K562 (cell line): ENCODE measurements around the gene TTYH2. TPM values are rescaled to one million over a fixed set of nuclear protein-coding genes. Genes with fewer than 3 reads are reported as not detected.

Experiments
- ADNP ChIP-seq: fragments of 200-800 bp; sonication (Bioruptor generic); IDR thresholded peaks from 2 replicates; pipeline ENCODE4 v1.6.1; 2016; ENCODE audit warnings: missing genetic modification characterization, missing compliant biosample characterization
- ARHGAP35 ChIP-seq: fragments of 450-650 bp; IDR thresholded peaks from 2 replicates; pipeline ENCODE4 v1.6.1; 2018; ENCODE audit not compliant: partially characterized antibody
- KDM2B ChIP-seq: fragments of 250-450 bp; sonication (Bioruptor Pico); IDR thresholded peaks from 2 replicates; pipeline ENCODE4 v1.8.0; 2021; ENCODE audit warnings: mild to moderate bottlenecking, moderate library complexity
- RNF2 ChIP-seq: sonication (generic); IDR thresholded peaks from 2 replicates; pipeline ENCODE4 v1.6.1; 2016
- SLC30A9 ChIP-seq: fragments of 250-450 bp; sonication (Bioruptor Pico); IDR thresholded peaks from 2 replicates; pipeline ENCODE4 v1.8.0; 2022; ENCODE audit warnings: mild to moderate bottlenecking, moderate library complexity
- U2AF2 ChIP-seq: fragments of 200-400 bp; formaldehyde crosslinking; optimal IDR thresholded peaks from 2 replicates; pipeline ENCODE3; 2017; ENCODE audit warnings: low read depth, mild to moderate bottlenecking, low read length
- ZNF311 ChIP-seq: fragments of 250-450 bp; sonication (Bioruptor Pico); IDR thresholded peaks from 2 replicates; pipeline ENCODE4 v1.4.0; 2020; ENCODE audit warnings: mild to moderate bottlenecking, moderate library complexity
- polyA plus RNA-seq, 8 experiments: library from polyadenylated mRNA; depleted of rRNA in 4 of 8; stranded (reverse) in 5 of 8; unstranded in 3 of 8; fragments of >200 nt; fragmentation: Nextera tagmentation in 2 of 8; fragmentation: Illumina TruSeq in 1 of 8; extraction: Ambion mirVana in 2 of 8; extraction: Trizol in 1 of 8; gene quantifications; 2 replicates each; pipeline versions ENCODE4 v1.2.1 to v1.2.3, GENCODE V29; 2011 to 2014; ENCODE audit warnings: inconsistent platforms in 1 of 8, missing spikeins in 1 of 8
- total RNA-seq, 7 experiments: library from RNA; depleted of rRNA in 6 of 7; stranded (reverse); fragments of >200 nt in 6 of 7; fragmentation: Illumina TruSeq in 2 of 7; extraction: Trizol in 2 of 7; gene quantifications; 2 replicates each; pipeline versions ENCODE4 v1.2.1 to v1.2.3, GENCODE V29; 2011 to 2021; ENCODE audit warnings: low replicate concordance in 1 of 7
- TF ChIP-seq, protein P1 (sequence below), 2 experiments: fragments of 450-650 bp in 1 of 2; sonication (generic) in 1 of 2; formaldehyde crosslinking in 1 of 2; IDR thresholded peaks; 2 replicates each; pipeline versions ENCODE4 v1.7.1 to v1.9.0; 2016 to 2022; ENCODE audit warnings: inconsistent platforms in 1 of 2, mild to moderate bottlenecking in 1 of 2, missing genetic modification reagents in 1 of 2
- TF ChIP-seq, protein P2 (sequence below): fragments of 450-650 bp; IDR thresholded peaks from 2 replicates; pipeline ENCODE4 v1.6.1; 2017; ENCODE audit warnings: mild to moderate bottlenecking, moderate library complexity

Gene TTYH2
- total and polyA plus RNA-seq, 9 of the 15 experiments (the other 6 are each of a cell fraction or from before 2014, with no cell fraction given), result 0.03 to 2.0 (median 0.91) TPM

DNA sequence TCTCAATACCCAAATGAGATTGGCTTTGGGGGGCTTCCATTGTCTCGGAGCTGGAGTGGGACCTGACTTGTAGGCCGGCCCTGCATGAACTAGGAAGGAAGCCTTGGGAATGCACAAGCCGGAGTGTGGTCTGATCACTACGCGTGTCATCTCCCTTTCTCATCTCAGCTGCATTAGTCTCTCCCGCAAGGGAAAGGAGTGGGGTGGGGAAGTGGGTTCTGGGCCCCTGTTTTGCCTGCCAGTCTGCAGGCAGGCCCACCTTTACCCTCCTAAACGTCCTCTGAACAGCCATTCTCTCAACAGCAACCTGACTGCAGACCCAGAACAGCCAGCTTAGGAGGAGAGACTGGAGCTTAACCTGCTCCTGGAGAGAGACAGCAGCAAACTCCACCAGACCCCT lies 49.2 kb downstream of the TTYH2 start (continued):
- TF ChIP-seq ZNF311 (CRISPR knock-in tag), result no peak
- no peak for TF ChIP-seq ARHGAP35
- TF ChIP-seq KDM2B (CRISPR knock-in tag), result no peak
- TF ChIP-seq, protein P1, sequence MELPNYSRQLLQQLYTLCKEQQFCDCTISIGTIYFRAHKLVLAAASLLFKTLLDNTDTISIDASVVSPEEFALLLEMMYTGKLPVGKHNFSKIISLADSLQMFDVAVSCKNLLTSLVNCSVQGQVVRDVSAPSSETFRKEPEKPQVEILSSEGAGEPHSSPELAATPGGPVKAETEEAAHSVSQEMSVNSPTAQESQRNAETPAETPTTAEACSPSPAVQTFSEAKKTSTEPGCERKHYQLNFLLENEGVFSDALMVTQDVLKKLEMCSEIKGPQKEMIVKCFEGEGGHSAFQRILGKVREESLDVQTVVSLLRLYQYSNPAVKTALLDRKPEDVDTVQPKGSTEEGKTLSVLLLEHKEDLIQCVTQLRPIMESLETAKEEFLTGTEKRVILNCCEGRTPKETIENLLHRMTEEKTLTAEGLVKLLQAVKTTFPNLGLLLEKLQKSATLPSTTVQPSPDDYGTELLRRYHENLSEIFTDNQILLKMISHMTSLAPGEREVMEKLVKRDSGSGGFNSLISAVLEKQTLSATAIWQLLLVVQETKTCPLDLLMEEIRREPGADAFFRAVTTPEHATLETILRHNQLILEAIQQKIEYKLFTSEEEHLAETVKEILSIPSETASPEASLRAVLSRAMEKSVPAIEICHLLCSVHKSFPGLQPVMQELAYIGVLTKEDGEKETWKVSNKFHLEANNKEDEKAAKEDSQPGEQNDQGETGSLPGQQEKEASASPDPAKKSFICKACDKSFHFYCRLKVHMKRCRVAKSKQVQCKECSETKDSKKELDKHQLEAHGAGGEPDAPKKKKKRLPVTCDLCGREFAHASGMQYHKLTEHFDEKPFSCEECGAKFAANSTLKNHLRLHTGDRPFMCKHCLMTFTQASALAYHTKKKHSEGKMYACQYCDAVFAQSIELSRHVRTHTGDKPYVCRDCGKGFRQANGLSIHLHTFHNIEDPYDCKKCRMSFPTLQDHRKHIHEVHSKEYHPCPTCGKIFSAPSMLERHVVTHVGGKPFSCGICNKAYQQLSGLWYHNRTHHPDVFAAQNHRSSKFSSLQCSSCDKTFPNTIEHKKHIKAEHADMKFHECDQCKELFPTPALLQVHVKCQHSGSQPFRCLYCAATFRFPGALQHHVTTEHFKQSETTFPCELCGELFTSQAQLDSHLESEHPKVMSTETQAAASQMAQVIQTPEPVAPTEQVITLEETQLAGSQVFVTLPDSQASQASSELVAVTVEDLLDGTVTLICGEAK (IDR thresholded peaks at IDR 0.05), result no peak
- TF ChIP-seq, protein P1 (CRISPR knock-in tag; IDR thresholded peaks at IDR 0.05), result no peak
- TF ChIP-seq RNF2, result no peak
- TF ChIP-seq SLC30A9 (CRISPR knock-in tag), result no peak
- TF ChIP-seq U2AF2, result no peak
- TF ChIP-seq, protein P2, sequence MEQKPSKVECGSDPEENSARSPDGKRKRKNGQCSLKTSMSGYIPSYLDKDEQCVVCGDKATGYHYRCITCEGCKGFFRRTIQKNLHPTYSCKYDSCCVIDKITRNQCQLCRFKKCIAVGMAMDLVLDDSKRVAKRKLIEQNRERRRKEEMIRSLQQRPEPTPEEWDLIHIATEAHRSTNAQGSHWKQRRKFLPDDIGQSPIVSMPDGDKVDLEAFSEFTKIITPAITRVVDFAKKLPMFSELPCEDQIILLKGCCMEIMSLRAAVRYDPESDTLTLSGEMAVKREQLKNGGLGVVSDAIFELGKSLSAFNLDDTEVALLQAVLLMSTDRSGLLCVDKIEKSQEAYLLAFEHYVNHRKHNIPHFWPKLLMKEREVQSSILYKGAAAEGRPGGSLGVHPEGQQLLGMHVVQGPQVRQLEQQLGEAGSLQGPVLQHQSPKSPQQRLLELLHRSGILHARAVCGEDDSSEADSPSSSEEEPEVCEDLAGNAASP, result no peak
- no peak for TF ChIP-seq ADNP
